Trophoblast cell (in vitro differentiated cells and primary cell): ENCODE data around the gene ESX1.

Experiments
- DNase-seq, 2 donors: peaks; one replicate each; pipeline ENCODE4 v3.0.0-alpha.2; 2016
- H2AFZ ChIP-seq: 2 replicates; pipeline ENCODE4 v1.6.1; 2013; ENCODE audit warnings: low read length, moderate library complexity, mild to moderate bottlenecking; ENCODE audit not compliant: insufficient read depth, poor library complexity
- H2AK5ac ChIP-seq: 2 replicates; pipeline ENCODE4 v1.6.1; 2013; ENCODE audit warnings: mild to moderate bottlenecking, low read length
- H2BK120ac ChIP-seq: 2 replicates; pipeline ENCODE4 v1.6.1; 2013; ENCODE audit warnings: low read length, mild to moderate bottlenecking, moderate library complexity; ENCODE audit not compliant: insufficient read depth, poor library complexity
- H2BK12ac ChIP-seq: 2 replicates; pipeline ENCODE4 v1.6.1; 2013; ENCODE audit warnings: mild to moderate bottlenecking, low read length, moderate library complexity
- H2BK5ac ChIP-seq: 2 replicates; pipeline ENCODE4 v1.6.1; 2013; ENCODE audit warnings: low read length, low read depth, moderate library complexity, mild to moderate bottlenecking; ENCODE audit not compliant: poor library complexity
- H3K14ac ChIP-seq: 2 replicates; pipeline ENCODE4 v1.6.1; 2013; ENCODE audit warnings: mild to moderate bottlenecking, low read length
- H3K18ac ChIP-seq: 2 replicates; pipeline ENCODE4 v1.6.1; 2013; ENCODE audit warnings: mild to moderate bottlenecking, low read length
- H3K23ac ChIP-seq: 2 replicates; pipeline ENCODE4 v1.6.1; 2013; ENCODE audit warnings: low read length
- H3K27ac ChIP-seq: 2 replicates; pipeline ENCODE4 v1.5.1; 2013; ENCODE audit warnings: low read depth, mild to moderate bottlenecking, inconsistent platforms, low read length, moderate library complexity
- H3K27me3 ChIP-seq: 2 replicates; pipeline ENCODE4 v1.6.1; 2013; ENCODE audit warnings: inconsistent platforms, mild to moderate bottlenecking, low read length, moderate library complexity; ENCODE audit not compliant: insufficient read depth
- H3K36me3 ChIP-seq, 2 experiments: 1 replicate in 1 of 2; 2 replicates in 1 of 2; pipeline ENCODE4 v1.6.1; 2013; ENCODE audit warnings: low read length in 2 of 2, mild to moderate bottlenecking in 2 of 2, moderate library complexity in 1 of 2; ENCODE audit not compliant: insufficient read depth in 2 of 2, control insufficient read depth in 1 of 2
- H3K4ac ChIP-seq: 2 replicates; pipeline ENCODE4 v1.6.1; 2013; ENCODE audit warnings: low read depth, mild to moderate bottlenecking, low read length, moderate library complexity
- H3K4me1 ChIP-seq, 2 experiments: 1 replicate in 1 of 2; 2 replicates in 1 of 2; pipeline ENCODE4 v1.6.1; 2013; ENCODE audit warnings: low read length in 2 of 2, mild to moderate bottlenecking in 2 of 2, moderate library complexity in 1 of 2; ENCODE audit not compliant: insufficient read depth in 2 of 2, control insufficient read depth in 1 of 2
- H3K4me2 ChIP-seq: 2 replicates; pipeline ENCODE4 v1.6.1; 2013; ENCODE audit warnings: inconsistent platforms, mild to moderate bottlenecking, low read length, moderate library complexity
- H3K4me3 ChIP-seq: 2 replicates; pipeline ENCODE4 v1.5.1; 2013; ENCODE audit warnings: mild to moderate bottlenecking, low read depth, low read length, inconsistent platforms
- H3K79me1 ChIP-seq: one replicate; pipeline ENCODE4 v1.6.1; 2013; ENCODE audit warnings: low read length
- H3K79me2 ChIP-seq: 2 replicates; pipeline ENCODE4 v1.6.1; 2013; ENCODE audit warnings: low read length, mild to moderate bottlenecking; ENCODE audit not compliant: control insufficient read depth, insufficient read depth, poor library complexity
- H3K9ac ChIP-seq: 2 replicates; pipeline ENCODE4 v1.6.1; 2013; ENCODE audit warnings: mild to moderate bottlenecking, low read length
- H3K9me3 ChIP-seq: 2 replicates; pipeline ENCODE4 v1.6.1; 2013; ENCODE audit warnings: low read depth, mild to moderate bottlenecking, control low read depth, inconsistent platforms, low read length; ENCODE audit not compliant: insufficient read depth
- H4K12ac ChIP-seq: 2 replicates; pipeline ENCODE4 v1.6.1; 2013; ENCODE audit warnings: low read depth, mild to moderate bottlenecking, low read length, moderate library complexity
- H4K8ac ChIP-seq: 2 replicates; pipeline ENCODE4 v1.6.1; 2013; ENCODE audit warnings: low read depth, mild to moderate bottlenecking, low read length, moderate library complexity
- H4K91ac ChIP-seq: one replicate; pipeline ENCODE4 v1.6.1; 2013; ENCODE audit warnings: low read depth, mild to moderate bottlenecking, low read length, moderate library complexity
- WGBS: extraction: QIAGEN DNeasy Blood & Tissue Kit; methylation state at CpG from one replicate; pipeline ENCODE4 v1.1.7; 2013; ENCODE audit warnings: missing lambda C conversion rate; ENCODE audit not compliant: insufficient read length, insufficient coverage; ENCODE audit errors: extremely low coverage; 5-methylcytosine and 5-hydroxymethylcytosine counted together

The ESX1 gene

DNA sequence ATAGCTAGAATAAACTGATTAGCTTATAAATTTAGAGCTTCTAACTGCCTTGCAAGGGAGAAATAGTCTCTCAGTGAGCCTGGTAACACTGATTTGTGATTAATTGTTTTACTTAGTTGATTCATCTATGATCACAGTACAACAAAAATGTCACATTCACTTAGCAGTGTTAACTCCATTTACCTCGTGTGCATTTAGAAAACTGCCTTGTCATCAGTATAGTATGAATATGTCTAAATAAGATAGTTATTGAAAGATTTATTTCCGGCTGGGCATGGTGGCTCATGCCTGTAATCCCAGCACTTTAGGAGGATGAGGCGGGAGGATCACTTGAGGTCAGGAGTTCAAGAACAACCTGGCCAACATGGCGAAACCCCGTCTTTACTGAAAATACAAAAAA is 49.2 kb downstream of the ESX1 start:
- no peak overlapping the region for H3K23ac ChIP-seq
- no peaks in the 10 kb centered on the region for H3K4me1 ChIP-seq
- no peak overlapping the region for H3K18ac ChIP-seq
- no peak overlapping the region for H3K14ac ChIP-seq
- H3K4ac ChIP-seq: no peak overlapping the region
- WGBS: no CpG with 5 or more reads among the region's 5 CpGs
- no peak overlapping the region for H2AFZ ChIP-seq
- no peak overlapping the region for H3K4me3 ChIP-seq
- no peak overlapping the region for H3K9ac ChIP-seq
- H3K27ac ChIP-seq: no peak overlapping the region
- H3K4me2 ChIP-seq: no peak overlapping the region
- H2BK5ac ChIP-seq: no peak overlapping the region
- no peaks in the 10 kb centered on the region for H3K79me1 ChIP-seq
- no peak overlapping the region for H4K91ac ChIP-seq
- H2BK12ac ChIP-seq: no peak overlapping the region
- no peak for DNase-seq
- H4K8ac ChIP-seq: no peak overlapping the region
- no peaks in the 10 kb centered on the region for H3K79me2 ChIP-seq
- no peaks in the 10 kb centered on the region for H3K27me3 ChIP-seq
- no peaks in the 10 kb centered on the region for H3K9me3 ChIP-seq
- no peak overlapping the region for H2BK120ac ChIP-seq
- no peaks in the 10 kb centered on the region for H3K36me3 ChIP-seq
- H2AK5ac ChIP-seq: no peak overlapping the region
- H4K12ac ChIP-seq: no peak overlapping the region
